Stimulated activated CD8-positive, alpha-beta memory T cell treated with anti-CD3 and anti-CD28 coated beads, Interleukin-7, amount 100 ng/mL, for 24 hours (primary cell): ENCODE data around the gene RNF207.
"Not testable (repeated sequence)": the region's sequence is repeated elsewhere in the genome, so short reads cannot be mapped to it uniquely, and the experiment has no call there.

Source experiments
- DNase-seq: peaks from one replicate; pipeline ENCODE4 v3.0.0-alpha.2; 2020; ENCODE audit warnings: low read depth

RNF207 gene

GRCh38 chr1:6200188-6200809, 5.6 kb upstream of the RNF207 start:
- no peak for DNase-seq

GRCh38 chr1:6202256-6202655, 3.7 kb upstream of the RNF207 start:
- no peak for DNase-seq

GRCh38 chr1:6206520-6206855, 569 bp downstream of the RNF207 start:
- DNase-seq = no peak

GRCh38 chr1:6207075-6207885, 1.4 kb downstream of the RNF207 start:
- DNase-seq = no peak

- DNase-seq = no peak
Observed at GRCh38 chr1:6207921-6208320, 2.0 kb downstream of the RNF207 start.

GRCh38 chr1:6208723-6209660, 3.1 kb downstream of the RNF207 start:
- DNase-seq = no peak

- no peak for DNase-seq
Observed at GRCh38 chr1:6209661-6210580, 4.0 kb downstream of the RNF207 start.

GRCh38 chr1:6210591-6211355, 4.9 kb downstream of the RNF207 start:
- no peak for DNase-seq

- DNase-seq = no peak
Observed at GRCh38 chr1:6211731-6212130, 5.8 kb downstream of the RNF207 start.

- DNase-seq = no peak
Observed at GRCh38 chr1:6212193-6212959, 6.5 kb downstream of the RNF207 start.

- DNase-seq = no peak
Observed at GRCh38 chr1:6218375-6219164, 12.7 kb downstream of the RNF207 start.

- DNase-seq = not testable (repeated sequence)
Observed at GRCh38 chr1:6219641-6220040, 13.7 kb downstream of the RNF207 start.

GRCh38 chr1:6220236-6220635, 14.3 kb downstream of the RNF207 start:
- DNase-seq = no peak

- no peak for DNase-seq
Observed at GRCh38 chr1:6221210-6221784, 15.4 kb downstream of the RNF207 start.

- no peak for DNase-seq
Observed at GRCh38 chr1:6222636-6223035, 16.7 kb downstream of the RNF207 start.

GRCh38 chr1:6223617-6224016, 17.7 kb downstream of the RNF207 start:
- DNase-seq = no peak

GRCh38 chr1:6224718-6225117, 18.8 kb downstream of the RNF207 start:
- DNase-seq = no peak

- no peak for DNase-seq
Observed at GRCh38 chr1:6225651-6226050, 19.7 kb downstream of the RNF207 start.

GRCh38 chr1:6233376-6233775, 27.5 kb downstream of the RNF207 start:
- no peak for DNase-seq
